ENCODE results near the gene ATP11A.

DNA sequence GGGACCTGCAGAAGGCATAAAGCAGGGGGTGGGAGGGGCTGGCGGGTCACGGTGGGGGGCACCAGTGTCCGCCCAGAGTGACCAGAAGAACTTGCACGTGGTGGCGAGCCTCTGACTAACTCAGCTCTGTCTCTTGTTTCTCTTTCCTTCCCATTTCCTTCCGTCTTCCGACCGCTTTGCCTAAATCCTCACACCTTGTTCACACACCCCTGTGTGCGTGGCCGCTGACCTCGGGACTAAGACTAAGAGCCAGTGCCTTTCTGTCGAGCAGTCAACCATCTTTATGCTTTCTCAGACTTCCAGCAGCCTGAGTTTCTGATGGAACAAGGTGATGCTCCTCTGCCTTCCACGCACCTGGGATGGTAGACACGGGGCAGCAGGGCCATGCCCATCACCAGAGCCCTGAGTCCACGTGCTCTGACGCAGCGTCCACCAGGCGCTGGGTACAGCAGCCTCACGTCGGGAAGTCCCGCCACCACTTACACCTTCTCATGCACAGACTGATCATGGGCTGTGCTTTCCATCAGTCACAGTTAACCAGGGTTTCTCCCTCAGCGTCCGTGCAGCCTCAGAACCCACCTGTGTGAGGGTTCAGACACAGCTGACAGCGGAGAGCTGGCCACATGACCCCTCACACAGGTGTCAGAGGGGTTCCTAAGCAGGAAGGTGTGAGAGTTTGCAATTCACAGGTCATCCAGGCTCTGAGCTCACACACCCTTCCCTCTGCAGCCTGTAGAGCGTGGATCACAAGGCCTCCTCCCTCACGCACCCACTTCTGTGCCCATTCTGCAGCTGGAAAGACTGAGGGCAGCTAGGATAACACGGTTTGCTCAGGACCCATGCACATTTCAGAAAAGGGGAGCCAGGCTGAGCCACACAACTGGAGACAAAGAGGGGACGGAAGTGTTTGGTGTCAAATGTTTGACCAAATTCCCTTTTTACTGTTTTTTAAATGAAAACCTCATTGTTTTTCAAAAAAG lies 188.4 kb downstream of the ATP11A start:
- TF ChIP-seq, protein P1, sequence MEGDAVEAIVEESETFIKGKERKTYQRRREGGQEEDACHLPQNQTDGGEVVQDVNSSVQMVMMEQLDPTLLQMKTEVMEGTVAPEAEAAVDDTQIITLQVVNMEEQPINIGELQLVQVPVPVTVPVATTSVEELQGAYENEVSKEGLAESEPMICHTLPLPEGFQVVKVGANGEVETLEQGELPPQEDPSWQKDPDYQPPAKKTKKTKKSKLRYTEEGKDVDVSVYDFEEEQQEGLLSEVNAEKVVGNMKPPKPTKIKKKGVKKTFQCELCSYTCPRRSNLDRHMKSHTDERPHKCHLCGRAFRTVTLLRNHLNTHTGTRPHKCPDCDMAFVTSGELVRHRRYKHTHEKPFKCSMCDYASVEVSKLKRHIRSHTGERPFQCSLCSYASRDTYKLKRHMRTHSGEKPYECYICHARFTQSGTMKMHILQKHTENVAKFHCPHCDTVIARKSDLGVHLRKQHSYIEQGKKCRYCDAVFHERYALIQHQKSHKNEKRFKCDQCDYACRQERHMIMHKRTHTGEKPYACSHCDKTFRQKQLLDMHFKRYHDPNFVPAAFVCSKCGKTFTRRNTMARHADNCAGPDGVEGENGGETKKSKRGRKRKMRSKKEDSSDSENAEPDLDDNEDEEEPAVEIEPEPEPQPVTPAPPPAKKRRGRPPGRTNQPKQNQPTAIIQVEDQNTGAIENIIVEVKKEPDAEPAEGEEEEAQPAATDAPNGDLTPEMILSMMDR (IDR thresholded peaks at IDR 0.05) = no peak
- no peak for TF ChIP-seq POLR2AphosphoS5 (IDR thresholded peaks at IDR 0.05)
